Activated naive CD4-positive, alpha-beta T cell treated with anti-CD3 and anti-CD28 coated beads, Interleukin-2, amount 50 U/mL, for 24 hours (primary cell): ENCODE data around the gene WDFY1.

Experiments used
- H3K27ac Mint-ChIP-seq: one replicate; pipeline ENCODE4 v1.8.0; 2021; ENCODE audit warnings: mild to moderate bottlenecking, mixed read lengths
- H3K27me3 Mint-ChIP-seq: one replicate; pipeline ENCODE4 v1.8.0; 2021; ENCODE audit warnings: mixed read lengths
- H3K36me3 Mint-ChIP-seq: one replicate; pipeline ENCODE4 v1.8.0; 2021; ENCODE audit warnings: mixed read lengths
- H3K4me1 Mint-ChIP-seq: one replicate; pipeline ENCODE4 v1.8.0; 2021; ENCODE audit warnings: mixed read lengths
- H3K4me3 Mint-ChIP-seq: one replicate; pipeline ENCODE4 v1.8.0; 2021; ENCODE audit warnings: mild to moderate bottlenecking, mixed read lengths
- H3K9me3 Mint-ChIP-seq: one replicate; pipeline ENCODE4 v1.8.0; 2021; ENCODE audit warnings: mixed read lengths

Gene WDFY1

GRCh38 chr2:223925106-223925505 is 20.0 kb downstream of the WDFY1 start:
- H3K27ac Mint-ChIP-seq = no peak overlapping the region
- H3K4me3 Mint-ChIP-seq = no peak overlapping the region
- H3K9me3 Mint-ChIP-seq = no peaks in the 10 kb centered on the region
- H3K27me3 Mint-ChIP-seq = no peaks in the 10 kb centered on the region
- peaks cover 7% of the 10 kb centered on the region for H3K36me3 Mint-ChIP-seq
- peaks cover 53% of the 10 kb centered on the region for H3K4me1 Mint-ChIP-seq

- H3K36me3 Mint-ChIP-seq = peaks cover 7% of the 10 kb centered on the region
- no peak overlapping the region for H3K4me3 Mint-ChIP-seq
- no peak overlapping the region for H3K27ac Mint-ChIP-seq
- no peaks in the 10 kb centered on the region for H3K9me3 Mint-ChIP-seq
- H3K4me1 Mint-ChIP-seq = peaks cover 42% of the 10 kb centered on the region
- no peaks in the 10 kb centered on the region for H3K27me3 Mint-ChIP-seq
These were observed 21.2 kb downstream of the WDFY1 start for GRCh38 chr2:223923976-223924375.

- Mint-ChIP-seq H3K36me3 (peaks cover 6% of the 10 kb centered on the region), H3K4me1 (peaks cover 33% of the 10 kb centered on the region), H3K9me3 (no peaks in the 10 kb centered on the region), H3K4me3 (no peak overlapping the region), H3K27ac (no peak overlapping the region), H3K27me3 (no peaks in the 10 kb centered on the region)
These were observed 22.8 kb downstream of the WDFY1 start for GRCh38 chr2:223922308-223922707.

- Mint-ChIP-seq H3K4me1 (peaks cover 31% of the 10 kb centered on the region), H3K4me3 (no peak overlapping the region), H3K27ac (no peak overlapping the region)
These were observed 23.9 kb downstream of the WDFY1 start for GRCh38 chr2:223921204-223921603.

GRCh38 chr2:223920109-223920508 is 25.0 kb downstream of the WDFY1 start:
- Mint-ChIP-seq H3K27ac (no peak overlapping the region), H3K27me3 (no peaks in the 10 kb centered on the region), H3K4me1 (peaks cover 32% of the 10 kb centered on the region), H3K4me3 (no peak overlapping the region), H3K36me3 (peaks cover 4% of the 10 kb centered on the region), H3K9me3 (no peaks in the 10 kb centered on the region)

More at GRCh38 chr2:223921204-223921603, 23.9 kb downstream of the WDFY1 start:
- peaks cover 6% of the 10 kb centered on the region for H3K36me3 Mint-ChIP-seq
- no peaks in the 10 kb centered on the region for H3K27me3 Mint-ChIP-seq
- no peaks in the 10 kb centered on the region for H3K9me3 Mint-ChIP-seq

GRCh38 chr2:223918671-223919134 is 26.4 kb downstream of the WDFY1 start:
- Mint-ChIP-seq H3K27ac (no peak overlapping the region), H3K4me3 (no peak overlapping the region), H3K27me3 (no peaks in the 10 kb centered on the region), H3K4me1 (peaks cover 29% of the 10 kb centered on the region), H3K9me3 (no peaks in the 10 kb centered on the region), H3K36me3 (peaks cover 6% of the 10 kb centered on the region)

- Mint-ChIP-seq H3K36me3 (peaks cover 9% of the 10 kb centered on the region), H3K9me3 (no peaks in the 10 kb centered on the region), H3K4me1 (peaks cover 13% of the 10 kb centered on the region), H3K27ac (no peak overlapping the region), H3K4me3 (no peak overlapping the region), H3K27me3 (no peaks in the 10 kb centered on the region)
These were observed 28.8 kb downstream of the WDFY1 start for GRCh38 chr2:223916181-223916920.

- Mint-ChIP-seq H3K4me3 (no peak overlapping the region), H3K9me3 (no peaks in the 10 kb centered on the region), H3K27ac (no peak overlapping the region), H3K27me3 (no peaks in the 10 kb centered on the region), H3K4me1 (peaks cover 13% of the 10 kb centered on the region), H3K36me3 (peaks cover 10% of the 10 kb centered on the region)
These were observed 30.1 kb downstream of the WDFY1 start for GRCh38 chr2:223915071-223915470.

GRCh38 chr2:223914324-223914723 is 30.8 kb downstream of the WDFY1 start:
- Mint-ChIP-seq H3K4me1 (peaks cover 17% of the 10 kb centered on the region), H3K27me3 (no peaks in the 10 kb centered on the region), H3K27ac (no peak overlapping the region), H3K9me3 (no peaks in the 10 kb centered on the region), H3K36me3 (peaks cover 14% of the 10 kb centered on the region), H3K4me3 (no peak overlapping the region)

- Mint-ChIP-seq H3K4me3 (no peak overlapping the region), H3K27me3 (no peaks in the 10 kb centered on the region), H3K4me1 (peaks cover 15% of the 10 kb centered on the region), H3K27ac (no peak overlapping the region), H3K9me3 (no peaks in the 10 kb centered on the region), H3K36me3 (peaks cover 13% of the 10 kb centered on the region)
These were observed 36.0 kb downstream of the WDFY1 start for GRCh38 chr2:223909001-223909741.

- H3K36me3 Mint-ChIP-seq = peaks cover 13% of the 10 kb centered on the region
- H3K27ac Mint-ChIP-seq = peak overlapping the region; percentile 30
- H3K27me3 Mint-ChIP-seq = no peaks in the 10 kb centered on the region
- H3K4me1 Mint-ChIP-seq = peaks cover 15% of the 10 kb centered on the region
- H3K9me3 Mint-ChIP-seq = no peaks in the 10 kb centered on the region
- H3K4me3 Mint-ChIP-seq = no peak overlapping the region
These were observed 36.7 kb downstream of the WDFY1 start for GRCh38 chr2:223908304-223908998.

- Mint-ChIP-seq H3K9me3 (no peaks in the 10 kb centered on the region), H3K4me3 (no peak overlapping the region), H3K27me3 (no peaks in the 10 kb centered on the region), H3K27ac (no peak overlapping the region), H3K36me3 (peaks cover 14% of the 10 kb centered on the region), H3K4me1 (peaks cover 14% of the 10 kb centered on the region)
These were observed 39.1 kb downstream of the WDFY1 start for GRCh38 chr2:223905996-223906395.

GRCh38 chr2:223901854-223902253 is 43.3 kb downstream of the WDFY1 start:
- no peak overlapping the region for H3K27ac Mint-ChIP-seq
- no peak overlapping the region for H3K4me3 Mint-ChIP-seq
- H3K36me3 Mint-ChIP-seq = peaks cover 20% of the 10 kb centered on the region
- peaks cover 3% of the 10 kb centered on the region for H3K4me1 Mint-ChIP-seq
- H3K27me3 Mint-ChIP-seq = no peaks in the 10 kb centered on the region
- H3K9me3 Mint-ChIP-seq = no peaks in the 10 kb centered on the region

GRCh38 chr2:223901311-223901710 is 43.8 kb downstream of the WDFY1 start:
- Mint-ChIP-seq H3K27me3 (no peaks in the 10 kb centered on the region), H3K36me3 (peaks cover 20% of the 10 kb centered on the region), H3K4me3 (no peak overlapping the region), H3K27ac (no peak overlapping the region), H3K9me3 (no peaks in the 10 kb centered on the region), H3K4me1 (peaks cover 4% of the 10 kb centered on the region)

GRCh38 chr2:223900531-223900930 is 44.6 kb downstream of the WDFY1 start:
- H3K27me3 Mint-ChIP-seq = no peaks in the 10 kb centered on the region
- no peak overlapping the region for H3K4me3 Mint-ChIP-seq
- H3K9me3 Mint-ChIP-seq = no peaks in the 10 kb centered on the region
- peaks cover 21% of the 10 kb centered on the region for H3K36me3 Mint-ChIP-seq
- peaks cover 4% of the 10 kb centered on the region for H3K4me1 Mint-ChIP-seq
- no peak overlapping the region for H3K27ac Mint-ChIP-seq

- H3K27me3 Mint-ChIP-seq = no peaks in the 10 kb centered on the region
- peaks cover 4% of the 10 kb centered on the region for H3K4me1 Mint-ChIP-seq
- no peak overlapping the region for H3K4me3 Mint-ChIP-seq
- H3K27ac Mint-ChIP-seq = no peak overlapping the region
- no peaks in the 10 kb centered on the region for H3K9me3 Mint-ChIP-seq
- peaks cover 23% of the 10 kb centered on the region for H3K36me3 Mint-ChIP-seq
These were observed 45.1 kb downstream of the WDFY1 start for GRCh38 chr2:223900066-223900465.
